ENCODE data around the gene CDC34. TPM values are rescaled to one million over a fixed set of nuclear protein-coding genes. Genes with fewer than 3 reads are reported as not detected.

The CDC34 gene
- total RNA-seq, 2 experiments from 2014 or later = 58.3 to 58.9 TPM

DNA sequence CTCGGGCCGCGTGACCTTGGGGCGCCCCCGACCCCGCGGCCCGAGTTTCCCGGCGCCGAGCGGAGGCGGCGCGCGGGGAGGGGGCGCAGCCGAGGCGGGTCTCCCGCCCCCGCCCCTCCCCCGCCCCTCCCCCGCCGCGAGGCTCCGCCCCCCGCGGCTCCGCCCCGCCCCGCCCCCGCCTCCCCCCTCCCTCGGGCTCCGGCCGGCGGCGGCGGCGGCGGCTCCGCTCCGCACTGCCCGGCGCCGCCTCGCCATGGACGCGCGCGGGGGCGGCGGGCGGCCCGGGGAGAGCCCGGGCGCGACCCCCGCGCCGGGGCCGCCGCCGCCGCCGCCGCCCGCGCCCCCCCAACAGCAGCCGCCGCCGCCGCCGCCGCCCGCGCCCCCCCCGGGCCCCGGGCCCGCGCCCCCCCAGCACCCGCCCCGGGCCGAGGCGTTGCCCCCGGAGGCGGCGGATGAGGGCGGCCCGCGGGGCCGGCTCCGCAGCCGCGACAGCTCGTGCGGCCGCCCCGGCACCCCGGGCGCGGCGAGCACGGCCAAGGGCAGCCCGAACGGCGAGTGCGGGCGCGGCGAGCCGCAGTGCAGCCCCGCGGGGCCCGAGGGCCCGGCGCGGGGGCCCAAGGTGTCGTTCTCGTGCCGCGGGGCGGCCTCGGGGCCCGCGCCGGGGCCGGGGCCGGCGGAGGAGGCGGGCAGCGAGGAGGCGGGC, 58.3 kb downstream of the CDC34 start, which contains the start of gene HCN2:
TSS of gene HCN2 (plus strand) at position 189 of the 703 bp plus-strand sequence. CDS start at position 254, 65 bp downstream.
- H3K9me3 Mint-ChIP-seq (ENCODE audit: low read depth) = no peaks in the 10 kb centered on the region
- CTCF ChIA-PET = interaction anchor here (0.8 kb wide), 1 partner anchor 144 kb away, joined by 3 read pairs; no protein-coding TSS in a partner anchor
- H3K27ac Mint-ChIP-seq = no peak within 1 kb of the TSS
- H3K4me3 Mint-ChIP-seq = no peak within 1 kb of the TSS
- H3K4me1 Mint-ChIP-seq = peaks cover 2% of the 10 kb centered on the region
- H3K36me3 Mint-ChIP-seq = no peaks in the 10 kb centered on the region
- DNase-seq = no peak
- peaks cover 37% of the 10 kb centered on the region for H3K27me3 Mint-ChIP-seq
- no peak for ATAC-seq

DNA sequence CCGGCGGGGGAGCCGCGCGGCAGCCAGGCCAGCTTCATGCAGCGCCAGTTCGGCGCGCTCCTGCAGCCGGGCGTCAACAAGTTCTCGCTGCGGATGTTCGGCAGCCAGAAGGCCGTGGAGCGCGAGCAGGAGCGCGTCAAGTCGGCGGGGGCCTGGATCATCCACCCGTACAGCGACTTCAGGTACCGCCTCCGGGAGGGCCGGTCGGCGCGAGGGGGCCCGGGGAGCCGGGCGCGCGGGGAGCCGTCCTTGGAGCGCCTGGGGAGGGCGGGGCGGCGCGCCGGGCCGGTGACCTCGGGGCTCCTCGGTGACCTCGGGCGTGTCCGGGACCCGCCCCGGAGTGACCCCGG, 58.8 kb downstream of the CDC34 start:
- H3K4me3 Mint-ChIP-seq = no peak overlapping the region
- H3K9me3 Mint-ChIP-seq (ENCODE audit: low read depth) = no peaks in the 10 kb centered on the region
- peaks cover 37% of the 10 kb centered on the region for H3K27me3 Mint-ChIP-seq
- ATAC-seq = peak; percentile 37
- peaks cover 2% of the 10 kb centered on the region for H3K4me1 Mint-ChIP-seq
- H3K36me3 Mint-ChIP-seq = no peaks in the 10 kb centered on the region
- CTCF ChIA-PET = interaction anchor here (0.8 kb wide), 1 partner anchor 144 kb away, joined by 3 read pairs; no protein-coding TSS in a partner anchor
- no peak for DNase-seq
- no peak overlapping the region for H3K27ac Mint-ChIP-seq

GRCh38 chr19:590750-591098, 59.2 kb downstream of the CDC34 start:
- H3K27me3 Mint-ChIP-seq = peaks cover 37% of the 10 kb centered on the region
- no peaks in the 10 kb centered on the region for H3K9me3 Mint-ChIP-seq (ENCODE audit: low read depth)
- no peak overlapping the region for H3K27ac Mint-ChIP-seq
- H3K4me3 Mint-ChIP-seq = no peak overlapping the region
- ATAC-seq (no peak), DNase-seq (no peak)
- H3K4me1 Mint-ChIP-seq = peaks cover 2% of the 10 kb centered on the region
- CTCF ChIA-PET = no interaction called here
- no peaks in the 10 kb centered on the region for H3K36me3 Mint-ChIP-seq

DNA sequence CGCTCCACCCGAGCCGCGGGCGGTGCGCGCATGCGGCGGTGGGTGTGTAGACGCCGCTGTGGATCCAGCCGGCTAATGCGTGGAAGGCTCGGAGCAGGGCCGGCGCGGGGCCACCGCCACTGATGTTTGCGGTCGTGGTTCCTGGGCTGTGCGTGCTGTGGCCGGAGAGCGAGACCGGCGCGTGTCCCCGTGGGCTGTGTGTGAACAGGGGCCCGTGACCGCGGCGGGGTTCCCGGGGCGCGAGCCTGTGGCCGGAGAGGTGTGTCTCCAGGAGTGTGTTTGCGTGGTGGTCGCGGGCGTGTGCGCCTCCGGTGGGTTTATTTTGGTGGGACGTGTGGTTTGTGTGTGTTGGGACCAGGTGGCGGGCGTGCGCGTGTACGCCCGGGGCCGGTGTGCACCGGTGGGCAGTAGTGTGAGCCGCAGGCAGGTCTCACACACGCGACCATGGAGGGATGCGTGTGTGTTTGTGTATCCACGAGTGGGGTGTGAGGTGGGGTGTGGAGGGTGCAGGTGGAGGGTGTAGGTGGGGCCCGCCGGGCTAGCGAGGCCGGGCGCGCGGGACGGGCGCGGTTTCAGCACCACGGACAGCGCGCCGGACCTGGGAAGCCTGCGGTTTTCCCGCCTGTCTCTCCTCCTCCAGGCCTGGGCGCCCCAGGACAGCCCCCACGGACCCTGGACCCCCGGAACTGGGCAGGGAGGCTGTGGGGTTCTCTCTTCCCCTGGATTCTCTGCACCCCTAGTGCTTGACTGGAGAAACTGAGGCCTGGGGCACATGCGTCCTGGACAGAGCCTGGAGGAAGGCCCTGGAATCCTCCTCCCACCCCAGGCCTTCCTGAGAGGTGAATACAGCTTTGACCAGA, 59.8 kb downstream of the CDC34 start:
- peaks cover 35% of the 10 kb centered on the region for H3K27me3 Mint-ChIP-seq
- ATAC-seq (no peak), DNase-seq (no peak)
- CTCF ChIA-PET = no interaction called here
- no peaks in the 10 kb centered on the region for H3K9me3 Mint-ChIP-seq (ENCODE audit: low read depth)
- no peak overlapping the region for H3K4me3 Mint-ChIP-seq
- H3K4me1 Mint-ChIP-seq = peaks cover 2% of the 10 kb centered on the region
- no peak overlapping the region for H3K27ac Mint-ChIP-seq
- H3K36me3 Mint-ChIP-seq = no peaks in the 10 kb centered on the region

Other genes with a start within 250 kb of the CDC34 start
- gene PLPP2, start 240.4 kb upstream of the CDC34 start, total RNA-seq = not detected
- gene MIER2, start 187.0 kb upstream of the CDC34 start, total RNA-seq = 10 to 100 TPM; 21.6 to 23.8 TPM
- gene C2CD4C, start 122.6 kb upstream of the CDC34 start, total RNA-seq = not detected
- not detected for gene SHC2, start 70.7 kb upstream of the CDC34 start, total RNA-seq
- gene MADCAM1, start 35.3 kb upstream of the CDC34 start, total RNA-seq = under 1 TPM; 0.16 to 0.44 TPM
- 10 to 100 TPM; 19.4 to 21.6 TPM for gene TPGS1, start 24.3 kb upstream of the CDC34 start, total RNA-seq
- gene GZMM, start 12.3 kb downstream of the CDC34 start, total RNA-seq = 10 to 100 TPM; 46.9 to 76.3 TPM
- gene BSG, start 40.8 kb downstream of the CDC34 start, total RNA-seq = 100 to 1,000 TPM; 206 to 225 TPM
- gene HCN2, start 58.1 kb downstream of the CDC34 start, total RNA-seq = under 1 TPM; 0.67 to 0.75 TPM
- gene POLRMT, start 101.8 kb downstream of the CDC34 start, total RNA-seq = 10 to 100 TPM; 65.0 to 68.1 TPM
- gene FGF22, start 108.1 kb downstream of the CDC34 start, total RNA-seq = not detected
- gene RNF126, start 131.5 kb downstream of the CDC34 start, total RNA-seq = 10 to 100 TPM; 76.9 to 83.0 TPM
- gene FSTL3, start 144.6 kb downstream of the CDC34 start, total RNA-seq = 1 to 10 TPM; 2.2 to 3.1 TPM
- under 1 TPM in 1 of 2 experiments, not detected in 1; 0.59 TPM for gene PRSS57, start 163.7 kb downstream of the CDC34 start, total RNA-seq
- not detected for gene PALM, start 177.2 kb downstream of the CDC34 start, total RNA-seq
- not detected for gene MISP, start 219.4 kb downstream of the CDC34 start, total RNA-seq